CD4-positive, CD25-positive, alpha-beta regulatory T cell (primary cell): ENCODE data around the gene DTD1. TPM values are rescaled to one million over a fixed set of nuclear protein-coding genes. Genes with fewer than 3 reads are reported as not detected.

Source experiments
- ATAC-seq, 2 donors: fragments of 150-1000 bp; cut with Tn5 transposase; one replicate each; pipeline ENCODE4 v1.10.0; 2021; ENCODE audit warnings: low read depth in 2 of 2, moderate number of reproducible peaks in 2 of 2, moderate library complexity in 1 of 2
- DNase-seq, 3 donors: peaks; one replicate each; pipeline versions ENCODE4 v3.0.0 to v3.0.0-alpha.2; 2012 to 2022; ENCODE audit warnings: mixed read lengths in 1 of 3
- H3K27ac ChIP-seq: one replicate; pipeline ENCODE4 v1.7.0; 2013; ENCODE audit warnings: mild to moderate bottlenecking, low read length; ENCODE audit not compliant: insufficient read depth, poor library complexity, severe bottlenecking
- H3K27me3 ChIP-seq: one replicate; pipeline ENCODE4 v1.7.0; 2013; ENCODE audit warnings: low read length; ENCODE audit not compliant: control insufficient read depth, insufficient read depth
- H3K36me3 ChIP-seq: one replicate; pipeline ENCODE4 v1.7.0; 2013; ENCODE audit warnings: mild to moderate bottlenecking, low read length, moderate library complexity; ENCODE audit not compliant: control insufficient read depth, insufficient read depth
- H3K4me1 ChIP-seq: 2 replicates; pipeline ENCODE4 v1.7.0; 2013; ENCODE audit warnings: mild to moderate bottlenecking, low read length; ENCODE audit not compliant: insufficient read depth, control insufficient read depth, poor library complexity, severe bottlenecking
- H3K4me3 ChIP-seq: one replicate; pipeline ENCODE4 v1.7.0; 2013; ENCODE audit warnings: low read depth, mild to moderate bottlenecking, low read length, moderate library complexity
- H3K9me3 ChIP-seq, 2 experiments: 1 replicate in 1 of 2; 2 replicates in 1 of 2; pipeline ENCODE4 v1.7.0; 2013; ENCODE audit warnings: low read length in 2 of 2, mild to moderate bottlenecking in 1 of 2, moderate library complexity in 1 of 2; ENCODE audit not compliant: control insufficient read depth in 2 of 2
- H3K27ac Mint-ChIP-seq, 3 donors: one replicate each; pipeline ENCODE4 v1.8.0; 2020 to 2022; ENCODE audit warnings: mild to moderate bottlenecking in 3 of 3, mixed read lengths in 3 of 3, moderate library complexity in 2 of 3
- H3K27me3 Mint-ChIP-seq: one replicate; pipeline ENCODE4 v1.8.0; 2022; ENCODE audit warnings: mild to moderate bottlenecking, mixed read lengths
- H3K36me3 Mint-ChIP-seq: one replicate; pipeline ENCODE4 v1.8.0; 2020; ENCODE audit warnings: mixed read lengths
- H3K4me1 Mint-ChIP-seq, 4 donors: one replicate each; pipeline ENCODE4 v1.8.0; 2020 to 2022; ENCODE audit warnings: mixed read lengths in 4 of 4, mild to moderate bottlenecking in 1 of 4
- H3K4me3 Mint-ChIP-seq, 4 donors: one replicate each; pipeline ENCODE4 v1.8.0; 2020 to 2022; ENCODE audit warnings: mild to moderate bottlenecking in 4 of 4, mixed read lengths in 4 of 4, moderate library complexity in 3 of 4
- H3K9me3 Mint-ChIP-seq, 7 donors: one replicate each; pipeline ENCODE4 v1.8.0; 2020 to 2022; ENCODE audit warnings: mixed read lengths in 7 of 7, mild to moderate bottlenecking in 3 of 7, moderate library complexity in 2 of 7
- polyA plus RNA-seq, 4 donors: library from polyadenylated mRNA; unstranded; fragments of 300-500 nt; fragmentation: Illumina TruSeq; gene quantifications; one replicate each; pipeline ENCODE4 v1.2.3, GENCODE V29; 2021
- total RNA-seq: library from RNA; stranded (reverse); gene quantifications from one replicate; pipeline ENCODE4 v1.2.3, GENCODE V29; 2022

Gene DTD1
- total and polyA plus RNA-seq, 5 donors from 2014 or later = 16.5 to 47.2 (median 44.4) TPM

GRCh38 chr20:18788021-18788420, 200.2 kb downstream of the DTD1 start:
- ATAC-seq (no peak), DNase-seq (no peak)
- H3K27me3 ChIP-seq = peaks cover 21% of the 10 kb centered on the region
- H3K4me3 ChIP-seq = no peak overlapping the region
- Mint-ChIP-seq H3K27ac (no peak overlapping the region), H3K4me3 (no peak overlapping the region), H3K9me3 (peaks cover 0 to 9% (median 2%) of the 10 kb centered on the region in 7 donors), H3K27me3 (peaks cover 56% of the 10 kb centered on the region), H3K4me1 (no peaks in the 10 kb centered on the region), H3K36me3 (no peaks in the 10 kb centered on the region)
- H3K4me1 ChIP-seq = no peaks in the 10 kb centered on the region
- no peaks in the 10 kb centered on the region for H3K9me3 ChIP-seq
- no peak overlapping the region for H3K27ac ChIP-seq
- H3K36me3 ChIP-seq = no peaks in the 10 kb centered on the region

GRCh38 chr20:18790787-18791186, 202.9 kb downstream of the DTD1 start:
- peaks cover 46% of the 10 kb centered on the region for H3K27me3 Mint-ChIP-seq
- Histone ChIP-seq H3K9me3 (no peaks in the 10 kb centered on the region), H3K27me3 (peaks cover 21% of the 10 kb centered on the region), H3K27ac (no peak overlapping the region), H3K4me1 (peaks cover 7% of the 10 kb centered on the region), H3K36me3 (no peaks in the 10 kb centered on the region), H3K4me3 (no peak overlapping the region)
- ATAC-seq (no peak), DNase-seq (no peak)
- H3K27ac Mint-ChIP-seq = no peak overlapping the region
- peaks cover 0 to 7% (median 0%) of the 10 kb centered on the region in 7 donors for H3K9me3 Mint-ChIP-seq
- H3K4me1 Mint-ChIP-seq = peaks cover 6 to 20% (median 10%) of the 10 kb centered on the region in 4 donors
- H3K36me3 Mint-ChIP-seq = no peaks in the 10 kb centered on the region
- H3K4me3 Mint-ChIP-seq = no peak overlapping the region

- peak; percentile 86 to 96 (median 89) for DNase-seq
- H3K36me3 Mint-ChIP-seq = no peaks in the 10 kb centered on the region
- H3K27ac Mint-ChIP-seq = peak overlapping the region; percentile 98 to 100 (median 99)
- H3K27me3 Mint-ChIP-seq = peaks cover 30% of the 10 kb centered on the region
- H3K27ac ChIP-seq = peak overlapping the region; percentile 90
- H3K9me3 ChIP-seq = no peaks in the 10 kb centered on the region
- peaks cover 17% of the 10 kb centered on the region for H3K27me3 ChIP-seq
- no peaks in the 10 kb centered on the region for H3K36me3 ChIP-seq
- H3K4me3 Mint-ChIP-seq = peak overlapping the region; percentile 94 to 97 (median 96)
- H3K4me1 Mint-ChIP-seq = peaks cover 6 to 20% (median 10%) of the 10 kb centered on the region in 4 donors
- peaks cover 0 to 7% (median 2%) of the 10 kb centered on the region in 7 donors for H3K9me3 Mint-ChIP-seq
- H3K4me3 ChIP-seq = peak overlapping the region; percentile 97
- H3K4me1 ChIP-seq = peaks cover 7% of the 10 kb centered on the region
- peak; percentile 97 to 98 for ATAC-seq
Observed at GRCh38 chr20:18793625-18794427, 206.0 kb downstream of the DTD1 start.

GRCh38 chr20:18794428-18794787, 206.6 kb downstream of the DTD1 start:
- Histone ChIP-seq H3K36me3 (no peaks in the 10 kb centered on the region), H3K27ac (peak overlapping the region; percentile 90), H3K4me1 (peaks cover 7% of the 10 kb centered on the region), H3K27me3 (peaks cover 21% of the 10 kb centered on the region), H3K9me3 (no peaks in the 10 kb centered on the region), H3K4me3 (peak overlapping the region; percentile 97)
- Mint-ChIP-seq H3K4me3 (peak overlapping the region; percentile 94 to 97 (median 96)), H3K36me3 (no peaks in the 10 kb centered on the region), H3K27me3 (peaks cover 30% of the 10 kb centered on the region), H3K27ac (peak overlapping the region; percentile 98 to 100 (median 99)), H3K4me1 (peaks cover 6 to 20% (median 10%) of the 10 kb centered on the region in 4 donors), H3K9me3 (peaks cover 0 to 7% (median 2%) of the 10 kb centered on the region in 7 donors)
- ATAC-seq (no peak), DNase-seq (no peak)

- Histone ChIP-seq H3K4me1 (peaks cover 7% of the 10 kb centered on the region), H3K27me3 (peaks cover 17% of the 10 kb centered on the region), H3K4me3 (no peak overlapping the region), H3K27ac (no peak overlapping the region), H3K36me3 (no peaks in the 10 kb centered on the region), H3K9me3 (no peaks in the 10 kb centered on the region)
- Mint-ChIP-seq H3K9me3 (peaks cover 0 to 7% (median 2%) of the 10 kb centered on the region in 7 donors), H3K4me1 (peaks cover 6 to 20% (median 10%) of the 10 kb centered on the region in 4 donors), H3K4me3 (peak overlapping the region; percentile 28 to 97 (median 95)), H3K27ac (peak overlapping the region; percentile 98 to 100 (median 99)), H3K36me3 (no peaks in the 10 kb centered on the region), H3K27me3 (peaks cover 23% of the 10 kb centered on the region)
- DNase-seq = no peak
- no peak for ATAC-seq
Observed at GRCh38 chr20:18795366-18795765, 207.5 kb downstream of the DTD1 start.

- Histone ChIP-seq H3K9me3 (no peaks in the 10 kb centered on the region), H3K27me3 (peaks cover 15% of the 10 kb centered on the region), H3K27ac (no peak overlapping the region), H3K4me1 (peaks cover 7% of the 10 kb centered on the region), H3K36me3 (no peaks in the 10 kb centered on the region), H3K4me3 (no peak overlapping the region)
- peak overlapping the region in 2 of 4 donors; percentile 22 to 30 for H3K4me3 Mint-ChIP-seq
- peaks cover 30% of the 10 kb centered on the region for H3K27me3 Mint-ChIP-seq
- no peak for DNase-seq
- no peak for ATAC-seq
- H3K4me1 Mint-ChIP-seq = peaks cover 6 to 20% (median 10%) of the 10 kb centered on the region in 4 donors
- H3K27ac Mint-ChIP-seq = no peak overlapping the region
- peaks cover 0 to 7% (median 2%) of the 10 kb centered on the region in 7 donors for H3K9me3 Mint-ChIP-seq
- no peaks in the 10 kb centered on the region for H3K36me3 Mint-ChIP-seq
Observed at GRCh38 chr20:18796282-18796833, 208.5 kb downstream of the DTD1 start.

- H3K9me3 ChIP-seq = no peaks in the 10 kb centered on the region
- no peaks in the 10 kb centered on the region for H3K36me3 ChIP-seq
- no peak overlapping the region for H3K27ac ChIP-seq
- Mint-ChIP-seq H3K4me3 (no peak overlapping the region), H3K9me3 (peaks cover 0 to 2% (median 1%) of the 10 kb centered on the region in 7 donors), H3K27ac (no peak overlapping the region), H3K4me1 (peaks cover 0 to 9% (median 0%) of the 10 kb centered on the region in 4 donors), H3K27me3 (peaks cover 33% of the 10 kb centered on the region), H3K36me3 (no peaks in the 10 kb centered on the region)
- DNase-seq (no peak), ATAC-seq (no peak)
- H3K27me3 ChIP-seq = peaks cover 10% of the 10 kb centered on the region
- no peak overlapping the region for H3K4me3 ChIP-seq
- no peaks in the 10 kb centered on the region for H3K4me1 ChIP-seq
Observed at GRCh38 chr20:18801516-18801915, 213.7 kb downstream of the DTD1 start.
